ENCODE data around the gene ZSCAN1.

Gene ZSCAN1

DNA sequence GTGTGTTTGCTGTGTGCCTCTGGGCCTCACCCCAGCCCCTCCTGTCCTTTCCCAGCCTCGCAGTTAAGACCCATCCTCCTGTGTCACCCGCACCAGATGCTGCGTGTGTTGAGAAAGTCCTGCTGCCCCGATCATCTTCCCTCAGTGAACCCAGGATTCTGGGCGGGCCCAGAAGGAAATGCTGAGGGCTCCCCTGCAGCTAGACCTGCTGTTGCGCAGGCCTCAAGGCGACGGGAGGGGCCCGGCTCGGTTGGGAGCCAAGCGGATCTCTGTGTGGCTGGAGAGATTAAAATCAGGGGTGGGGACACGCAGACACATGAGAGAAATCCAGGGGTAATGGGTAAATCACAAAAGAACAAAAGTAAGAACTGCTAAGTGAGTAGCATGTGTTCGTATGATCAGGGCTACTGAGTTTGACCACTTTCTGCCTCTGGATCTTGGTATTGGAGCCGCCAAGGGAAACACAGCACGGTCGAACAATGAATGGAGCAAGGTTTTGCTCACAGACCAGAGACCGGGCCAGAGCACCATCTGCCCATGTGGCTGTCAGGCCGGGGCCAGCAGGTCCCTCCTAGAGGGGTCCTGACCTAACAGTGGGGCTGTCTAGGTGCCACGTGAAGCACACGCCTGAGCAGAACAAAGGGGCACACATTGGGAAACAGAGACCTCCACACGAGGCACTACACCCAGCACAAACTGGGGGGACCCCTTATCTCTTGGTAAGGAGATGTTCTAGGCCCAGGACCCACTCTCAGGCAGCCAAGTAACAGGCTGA lies 7.1 kb downstream of the ZSCAN1 start:
- DNase-seq (ENCODE audit: low spot score), result no peak

DNA sequence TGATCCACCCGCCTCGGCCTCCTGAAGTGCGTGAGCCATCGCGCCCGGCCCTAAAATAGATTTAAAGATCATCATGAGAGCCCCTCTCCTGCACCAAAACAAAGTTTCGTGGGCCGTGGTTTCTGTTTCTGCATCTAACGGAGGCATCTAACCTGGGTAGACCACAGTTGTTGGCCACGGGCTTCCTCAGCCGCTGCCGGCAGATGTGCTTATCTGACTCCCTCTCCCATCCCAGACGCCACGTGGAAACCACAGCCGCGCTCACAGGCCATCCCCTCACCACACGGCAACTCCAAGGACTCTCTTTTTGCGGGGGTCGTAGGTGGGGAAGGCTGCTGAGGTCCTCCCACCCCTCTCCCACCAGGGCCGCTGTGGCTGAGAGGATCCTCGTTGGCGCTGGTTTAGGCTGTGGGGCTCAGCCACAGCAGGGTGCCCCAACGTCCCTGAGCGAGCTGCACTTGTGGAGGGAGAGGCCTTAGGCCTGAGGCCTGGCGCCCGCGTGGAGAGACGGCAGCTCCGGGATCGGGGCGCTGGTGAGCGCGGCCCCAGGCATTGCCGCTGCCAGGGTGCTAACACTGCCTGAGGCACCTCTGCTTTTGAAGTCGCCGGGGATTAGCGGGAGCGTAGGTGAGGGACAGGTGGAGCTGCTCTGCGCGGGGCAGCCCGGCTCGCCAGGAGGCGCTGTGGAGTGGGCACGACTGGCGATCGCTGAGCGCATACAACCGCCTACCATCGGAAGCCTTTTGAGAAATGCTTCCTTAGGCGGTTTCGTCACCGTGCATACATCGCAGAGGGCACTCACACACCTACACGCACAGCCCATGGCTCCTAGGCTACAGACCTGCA lies 8.9 kb downstream of the ZSCAN1 start:
- DNase-seq (ENCODE audit: low spot score), result no peak

DNA sequence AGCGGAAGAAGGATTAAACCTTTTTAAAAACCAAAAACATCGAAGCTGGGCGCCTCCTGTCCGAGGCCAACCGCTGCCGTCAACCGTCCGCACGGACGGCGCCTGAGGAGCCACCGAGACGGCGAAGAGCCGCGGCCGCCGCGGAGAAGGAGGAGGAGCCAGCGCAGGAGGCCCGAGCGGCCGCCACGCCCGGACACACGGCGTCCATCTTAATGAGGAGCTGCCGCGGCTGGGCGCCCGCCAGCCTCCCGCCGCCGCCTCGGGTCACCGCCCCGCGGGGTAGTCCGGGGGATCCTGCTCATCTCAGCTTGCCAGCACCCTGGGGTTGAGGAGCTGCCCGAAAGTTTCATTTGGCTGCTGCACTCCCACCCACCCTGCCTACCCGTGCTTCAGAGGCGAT lies 10.6 kb downstream of the ZSCAN1 start:
- no peak for DNase-seq (ENCODE audit: low spot score)

DNA sequence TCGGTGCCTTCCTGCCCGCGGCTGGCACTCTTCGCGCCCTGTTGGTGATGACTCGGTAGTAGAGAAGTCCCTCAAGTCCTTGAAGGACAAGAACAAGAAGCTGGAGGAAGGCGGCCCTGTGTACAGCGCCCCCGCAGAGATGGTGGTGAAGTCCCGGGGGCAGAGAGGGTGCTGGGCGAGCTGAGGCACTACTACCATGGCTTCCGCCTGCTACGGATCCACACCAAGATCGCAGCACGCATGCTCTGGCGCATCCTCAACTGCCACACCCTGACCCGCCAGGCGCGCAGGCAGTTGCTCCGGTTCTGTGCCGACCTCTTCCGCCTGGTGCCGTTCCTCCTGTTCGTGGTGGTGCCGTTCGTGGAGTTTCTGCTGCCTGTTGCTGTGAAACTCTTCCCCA lies 11.1 kb downstream of the ZSCAN1 start:
- DNase-seq (ENCODE audit: low spot score), result no peak

DNA sequence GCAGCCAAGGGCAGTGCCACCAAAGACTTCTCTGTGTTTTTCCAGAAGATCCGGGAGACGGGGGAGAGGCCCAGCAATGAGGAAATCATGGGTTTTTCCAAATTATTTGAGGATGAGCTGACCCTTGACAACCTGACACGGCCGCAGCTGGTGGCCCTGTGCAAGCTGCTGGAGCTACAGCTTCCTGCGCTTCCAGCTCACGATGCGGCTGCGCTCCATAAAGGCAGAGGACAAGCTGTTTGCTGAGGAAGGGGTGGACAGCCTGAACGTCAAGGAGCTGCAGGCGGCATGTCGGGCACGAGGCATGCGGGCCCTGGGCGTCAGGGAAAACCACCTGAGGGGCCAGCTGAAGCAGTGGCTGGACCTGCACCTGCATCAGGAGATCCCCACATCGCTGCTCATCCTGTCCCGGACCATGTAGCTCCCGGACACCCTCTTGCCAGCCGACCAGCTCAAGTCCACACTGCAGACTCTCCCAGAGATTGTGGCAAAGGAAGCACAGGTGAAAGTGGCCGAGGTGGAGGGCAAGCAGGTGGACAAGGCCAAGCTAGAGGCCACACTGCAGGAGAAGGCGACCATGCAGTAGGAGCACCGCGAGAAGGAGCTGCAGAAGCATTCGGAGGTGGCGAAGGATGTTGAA lies 11.7 kb downstream of the ZSCAN1 start:
- no peak for DNase-seq (ENCODE audit: low spot score)

DNA sequence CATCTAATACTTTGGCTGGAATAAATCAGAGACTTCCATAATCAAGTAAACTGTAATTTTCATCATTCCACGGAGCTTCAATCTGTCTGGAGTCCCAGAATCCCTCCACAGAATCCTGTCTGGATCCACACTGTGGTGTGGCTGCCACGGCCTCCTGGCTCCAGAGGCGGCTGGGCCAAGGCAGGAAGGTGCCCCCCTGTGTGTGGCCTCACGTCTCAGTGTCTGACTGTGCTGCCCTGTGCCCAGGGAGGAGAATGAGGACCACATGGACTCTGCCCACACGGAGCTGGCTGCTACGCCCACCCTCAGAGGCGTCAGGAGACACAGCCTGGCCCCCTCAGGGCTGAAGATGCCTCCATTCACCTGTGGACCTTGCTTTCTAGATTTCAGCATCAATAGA lies 13.0 kb downstream of the ZSCAN1 start:
- no peak for DNase-seq (ENCODE audit: low spot score)

DNA sequence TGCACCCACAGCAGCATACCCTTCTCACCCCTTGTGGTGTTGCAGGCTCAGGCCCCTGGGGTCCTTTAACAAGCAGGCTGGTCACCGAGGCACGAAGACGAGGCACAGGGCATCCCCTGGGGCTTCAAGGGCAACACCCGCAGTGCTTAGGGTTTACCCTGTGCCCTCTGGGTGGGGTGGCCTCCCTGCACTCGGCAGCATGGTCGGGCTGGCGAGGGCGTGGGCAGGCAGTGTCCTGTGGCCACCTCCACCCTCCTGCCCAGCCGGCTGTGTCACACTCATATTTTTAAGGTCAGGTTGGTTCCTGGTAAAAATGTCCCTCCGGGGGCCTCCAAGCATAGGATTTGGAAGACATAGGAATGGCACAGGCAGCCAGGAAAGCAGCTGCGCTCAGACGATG lies 13.8 kb downstream of the ZSCAN1 start:
- no peak for DNase-seq (ENCODE audit: low spot score)

DNA sequence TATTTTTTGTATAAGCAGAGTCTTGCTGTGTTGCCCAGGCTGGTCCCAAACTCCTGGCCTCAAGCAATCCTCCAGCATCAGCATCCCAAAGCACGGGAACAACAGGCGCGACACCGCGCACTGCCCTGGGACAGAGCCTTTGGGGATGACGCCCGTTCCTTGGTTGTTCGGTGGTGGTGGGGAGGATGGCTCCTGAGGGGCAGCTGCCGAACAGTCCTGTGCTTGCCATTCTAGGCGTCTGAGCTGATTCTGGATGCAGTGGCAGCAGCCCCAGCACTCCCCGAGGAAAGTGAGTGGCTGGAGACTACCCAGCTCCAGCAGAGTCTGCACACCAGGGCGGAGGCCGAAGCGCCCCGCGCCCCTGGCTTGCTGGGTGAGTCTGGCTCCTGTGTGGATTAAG lies 18.4 kb downstream of the ZSCAN1 start:
- DNase-seq (ENCODE audit: low spot score), result no peak

DNA sequence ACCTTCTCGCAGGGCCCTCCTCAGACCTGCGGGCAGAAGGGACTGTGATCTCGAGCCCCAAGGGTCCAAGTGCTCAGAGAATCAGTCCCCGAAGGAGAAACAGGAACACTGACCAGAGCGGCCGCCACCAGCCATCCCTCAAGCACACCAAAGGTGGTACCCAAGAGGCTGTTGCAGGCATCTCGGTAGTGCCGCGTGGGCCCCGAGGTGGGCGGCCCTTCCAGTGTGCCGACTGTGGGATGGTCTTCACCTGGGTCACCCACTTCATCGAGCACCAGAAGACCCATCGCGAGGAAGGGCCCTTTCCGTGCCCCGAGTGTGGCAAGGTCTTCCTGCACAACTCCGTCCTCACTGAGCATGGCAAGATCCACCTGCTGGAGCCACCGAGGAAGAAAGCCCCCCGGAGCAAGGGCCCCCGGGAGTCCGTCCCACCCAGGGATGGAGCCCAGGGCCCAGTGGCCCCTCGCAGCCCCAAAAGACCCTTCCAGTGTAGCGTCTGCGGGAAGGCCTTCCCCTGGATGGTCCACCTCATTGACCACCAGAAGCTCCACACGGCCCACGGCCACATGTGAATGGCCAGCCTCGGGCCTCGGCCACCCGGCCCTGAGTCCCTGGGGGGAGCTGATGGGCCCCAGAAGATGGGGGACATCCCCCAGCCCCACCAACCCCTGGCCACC lies 19.8 kb downstream of the ZSCAN1 start:
- no peak for DNase-seq (ENCODE audit: low spot score)

DNA sequence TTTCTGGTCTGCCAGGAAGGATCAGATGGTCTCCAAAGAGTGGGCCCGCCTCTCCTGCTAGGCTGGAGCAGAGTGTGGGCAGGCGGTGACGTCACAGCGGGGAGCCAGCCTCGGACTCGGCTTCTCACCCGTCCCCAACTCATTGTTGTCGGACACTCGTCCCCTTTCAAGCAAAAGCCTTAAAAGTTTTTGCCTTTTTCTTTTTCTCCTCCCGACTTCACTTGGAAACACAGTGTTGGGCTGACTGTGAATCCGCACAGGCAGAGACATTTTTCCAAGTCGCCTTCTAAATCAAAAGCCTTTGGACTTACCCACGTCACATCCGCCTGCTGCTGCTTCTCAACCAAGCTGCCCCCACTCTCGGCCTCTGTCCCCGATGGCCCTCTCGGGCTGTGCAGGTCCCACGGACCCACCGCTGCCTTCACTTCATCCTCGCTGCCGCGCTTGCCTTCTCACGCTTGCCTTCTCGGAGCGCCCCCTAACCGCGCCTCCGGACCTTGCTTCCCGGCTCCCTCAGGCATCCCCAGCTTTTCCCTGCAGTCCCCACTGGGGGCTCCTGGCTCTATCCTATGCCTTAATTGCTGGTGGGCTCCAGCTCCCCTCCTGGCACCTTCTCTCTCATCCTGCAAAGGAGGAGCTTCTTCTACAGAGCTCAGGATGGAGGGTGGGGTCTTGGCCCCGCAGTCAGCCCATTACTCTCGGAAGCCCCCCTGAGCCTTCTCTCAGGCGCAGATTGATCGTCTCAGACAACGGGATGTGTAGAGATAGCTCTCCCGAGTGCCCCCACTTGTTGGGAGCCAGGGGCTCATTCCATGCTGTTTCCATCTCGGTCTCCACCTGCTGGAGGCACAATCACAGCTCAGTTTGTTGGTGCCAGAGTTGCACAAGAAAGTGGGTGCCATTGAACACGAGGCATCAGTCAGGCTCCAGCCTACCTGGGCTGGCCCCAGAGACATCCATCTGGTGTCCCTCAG lies 21.4 kb downstream of the ZSCAN1 start:
- DNase-seq (ENCODE audit: low spot score), result no peak

DNA sequence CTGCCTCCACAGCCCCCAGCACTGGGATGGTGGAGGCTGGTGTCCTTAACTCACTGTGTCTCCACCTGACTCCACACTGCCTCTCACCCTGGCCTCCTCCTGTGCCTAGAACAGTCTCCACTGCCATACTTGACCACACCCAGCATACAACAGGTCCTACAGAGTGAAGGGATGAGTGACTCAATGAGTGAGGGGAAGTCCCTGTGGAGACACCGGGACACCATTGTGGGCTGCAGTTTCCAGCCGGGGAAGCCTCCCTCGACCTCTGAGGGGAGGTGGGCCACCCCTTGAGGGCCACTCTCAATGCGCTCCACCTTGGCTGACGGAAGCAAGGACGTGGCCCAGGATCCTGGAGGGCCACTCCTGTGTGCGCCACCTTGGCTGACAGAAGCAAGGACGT lies 22.4 kb downstream of the ZSCAN1 start:
- DNase-seq (ENCODE audit: low spot score), result no peak

DNA sequence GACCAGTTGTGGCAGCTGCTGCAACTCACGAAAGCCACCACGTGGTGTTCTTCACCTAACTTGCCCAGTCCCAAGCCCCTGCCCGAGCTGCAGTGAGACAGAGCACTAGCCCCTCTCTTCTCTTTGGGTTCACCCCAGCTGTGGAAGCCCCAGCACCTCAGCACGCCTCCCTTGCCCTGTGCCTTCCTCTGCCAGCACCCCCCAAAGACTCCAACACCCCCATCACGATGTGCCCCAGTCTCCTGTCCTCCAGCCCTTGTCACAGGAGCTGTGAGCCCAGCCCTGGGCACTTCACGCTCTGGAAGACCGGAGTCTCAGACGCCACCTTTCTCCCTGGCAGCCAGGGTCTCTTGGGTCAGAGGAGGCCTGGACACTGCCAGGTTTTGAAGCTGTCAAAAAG lies 23.0 kb downstream of the ZSCAN1 start:
- DNase-seq (ENCODE audit: low spot score), result no peak

DNA sequence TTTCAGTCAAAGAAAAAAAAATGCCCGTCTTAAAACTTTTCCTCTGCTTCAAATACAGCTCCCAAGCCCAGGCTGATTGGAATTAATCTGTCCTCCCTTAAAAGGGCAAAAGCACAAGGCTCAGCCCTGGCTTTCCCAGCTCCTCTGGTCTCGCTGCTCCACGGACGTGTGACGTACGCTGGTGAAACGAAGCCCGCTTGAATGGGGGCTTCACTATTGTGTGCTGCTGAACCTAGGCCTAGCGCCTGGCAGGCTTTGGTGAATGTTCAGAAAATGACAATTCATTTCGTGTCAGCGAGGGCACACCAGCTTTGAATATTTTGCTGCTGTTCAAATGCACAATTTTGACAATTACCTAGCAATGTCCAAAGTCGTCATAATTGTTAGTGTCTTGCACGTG lies 24.6 kb downstream of the ZSCAN1 start:
- no peak for DNase-seq (ENCODE audit: low spot score)

DNA sequence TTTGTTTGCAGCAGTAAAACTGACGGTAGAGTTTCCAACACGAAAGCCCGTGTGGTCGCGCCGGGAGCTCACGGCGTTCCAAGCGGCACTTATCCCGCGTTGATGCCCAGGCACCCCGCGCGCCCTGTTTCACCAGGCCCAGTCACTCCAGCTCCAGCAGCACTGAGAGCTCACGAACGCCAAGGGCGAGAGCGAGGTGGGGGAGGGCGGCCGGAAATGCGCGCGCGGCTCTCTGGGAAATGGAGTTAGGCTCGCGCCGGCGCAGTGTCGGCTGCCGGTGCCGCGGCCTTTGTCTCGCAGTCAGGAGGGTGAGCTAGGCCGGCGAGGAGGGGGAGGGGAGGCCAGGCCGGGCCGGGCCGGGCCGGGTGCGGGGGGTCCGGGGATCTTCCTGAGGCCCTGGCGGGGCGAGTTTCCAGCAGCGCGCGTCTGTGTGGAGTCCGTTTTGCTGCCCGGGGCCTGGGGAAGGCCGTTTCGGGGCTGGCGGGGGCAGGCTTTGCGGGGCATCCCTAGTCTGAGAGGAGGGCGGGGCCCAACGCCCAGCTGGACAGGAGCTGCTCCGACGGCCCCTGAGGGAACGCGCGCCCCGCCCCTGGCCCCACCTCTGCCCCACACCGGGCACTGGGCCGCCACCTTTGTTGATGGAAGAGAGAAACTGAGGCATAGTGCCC lies 25.3 kb downstream of the ZSCAN1 start, which contains the start of gene ZNF135:
ZNF135 (plus strand) TSS at position 280 of the 668 bp plus-strand sequence. CDS start 721 bp downstream, outside the sequence.
- peak; percentile 42 for DNase-seq (ENCODE audit: low spot score)

DNA sequence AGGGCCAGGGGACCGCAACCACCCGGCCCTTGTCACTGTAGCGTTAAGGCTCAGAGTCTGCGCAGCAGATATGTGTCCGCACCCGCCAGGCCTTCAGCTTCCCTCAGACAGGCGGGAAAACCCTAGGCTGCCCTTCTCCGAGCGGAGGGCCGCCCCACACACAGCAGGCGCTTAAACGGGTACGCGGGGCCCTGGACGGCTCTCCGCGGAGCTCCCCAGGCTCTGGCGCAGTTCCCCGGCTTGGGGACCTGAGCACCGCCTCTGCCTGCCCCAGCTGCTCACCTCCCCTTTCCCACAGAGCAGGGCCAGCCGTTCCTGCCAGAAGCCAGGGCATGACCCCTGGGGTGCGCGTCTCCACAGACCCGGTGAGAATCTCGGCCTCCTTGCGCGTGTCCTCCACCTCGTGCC lies 25.9 kb downstream of the ZSCAN1 start:
- no peak for DNase-seq (ENCODE audit: low spot score)

DNA sequence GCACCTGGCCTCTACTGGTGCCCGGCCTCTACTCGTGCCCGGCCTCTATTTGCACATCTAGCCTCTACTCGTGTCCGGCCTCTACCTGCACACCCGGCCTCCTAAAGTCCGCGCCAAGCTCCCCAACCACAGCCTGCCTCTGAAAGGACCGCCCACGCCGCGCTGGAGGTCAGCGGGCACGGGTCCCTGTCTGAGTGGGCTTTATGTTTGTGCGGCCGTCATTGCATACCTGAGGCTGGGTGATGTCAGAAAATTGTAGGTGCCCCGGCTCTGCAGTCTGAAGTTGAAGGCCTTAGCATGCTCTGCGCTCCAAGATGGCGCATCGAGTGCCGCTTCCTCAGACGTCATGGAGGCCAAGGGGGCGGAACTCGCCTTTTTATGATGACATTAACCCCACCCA lies 26.4 kb downstream of the ZSCAN1 start:
- DNase-seq (ENCODE audit: low spot score), result no peak

DNA sequence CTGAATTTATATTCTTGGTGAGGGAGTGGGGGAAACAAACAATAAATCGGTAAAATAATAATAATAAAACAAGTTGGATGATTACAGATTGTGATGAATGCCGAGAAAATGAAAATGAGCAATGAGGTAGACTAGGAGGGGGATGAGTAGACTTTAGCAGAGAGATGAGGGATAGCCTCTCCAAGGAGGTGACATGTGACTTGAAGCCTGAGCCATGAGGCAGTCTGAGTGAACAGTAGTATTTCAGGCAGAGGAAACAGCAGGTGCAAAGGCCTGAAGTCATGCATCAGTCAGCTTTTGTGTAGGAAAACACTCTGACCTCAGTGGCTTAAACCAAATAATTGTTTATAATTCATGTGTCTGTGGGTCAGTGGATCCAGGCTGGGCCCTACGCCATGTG lies 29.9 kb downstream of the ZSCAN1 start:
- no peak for DNase-seq (ENCODE audit: low spot score)

DNA sequence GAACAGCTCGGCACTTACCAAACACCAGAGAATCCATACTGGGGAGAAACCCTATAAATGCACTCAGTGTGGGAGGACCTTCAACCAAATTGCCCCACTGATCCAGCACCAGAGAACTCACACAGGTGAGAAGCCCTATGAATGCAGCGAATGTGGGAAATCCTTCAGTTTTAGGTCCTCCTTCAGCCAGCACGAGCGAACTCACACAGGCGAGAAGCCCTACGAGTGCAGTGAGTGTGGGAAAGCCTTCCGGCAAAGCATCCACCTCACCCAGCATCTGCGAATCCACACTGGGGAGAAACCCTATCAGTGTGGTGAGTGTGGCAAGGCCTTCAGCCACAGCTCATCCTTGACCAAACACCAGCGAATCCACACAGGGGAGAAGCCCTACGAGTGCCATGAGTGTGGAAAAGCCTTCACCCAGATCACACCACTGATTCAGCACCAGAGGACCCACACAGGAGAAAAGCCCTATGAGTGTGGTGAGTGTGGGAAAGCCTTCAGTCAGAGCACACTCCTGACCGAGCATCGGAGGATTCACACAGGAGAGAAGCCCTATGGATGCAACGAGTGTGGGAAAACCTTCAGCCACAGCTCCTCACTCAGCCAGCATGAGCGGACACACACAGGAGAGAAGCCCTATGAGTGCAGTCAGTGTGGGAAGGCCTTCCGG lies 33.6 kb downstream of the ZSCAN1 start:
- no peak for DNase-seq (ENCODE audit: low spot score)

DNA sequence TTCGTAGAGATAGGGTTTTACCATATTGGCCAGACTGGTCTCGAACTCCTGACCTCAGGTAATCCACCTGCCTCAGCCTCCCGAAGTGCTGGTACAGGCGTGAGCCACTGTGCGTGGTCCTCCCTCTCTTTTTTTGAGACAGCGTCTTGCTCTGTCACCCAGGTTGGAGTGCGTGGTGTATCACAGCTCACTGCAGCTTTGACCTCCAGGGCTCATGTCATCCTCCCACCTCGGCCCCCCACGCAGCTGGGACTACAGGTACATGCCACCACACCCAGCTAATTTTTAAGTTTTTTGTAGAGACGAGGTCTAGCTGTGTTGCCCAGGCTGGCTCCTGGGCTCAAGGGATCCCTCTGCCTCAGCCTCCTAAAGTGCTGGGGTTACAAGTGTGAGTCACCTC lies 46.0 kb downstream of the ZSCAN1 start:
- DNase-seq (ENCODE audit: low spot score), result no peak

DNA sequence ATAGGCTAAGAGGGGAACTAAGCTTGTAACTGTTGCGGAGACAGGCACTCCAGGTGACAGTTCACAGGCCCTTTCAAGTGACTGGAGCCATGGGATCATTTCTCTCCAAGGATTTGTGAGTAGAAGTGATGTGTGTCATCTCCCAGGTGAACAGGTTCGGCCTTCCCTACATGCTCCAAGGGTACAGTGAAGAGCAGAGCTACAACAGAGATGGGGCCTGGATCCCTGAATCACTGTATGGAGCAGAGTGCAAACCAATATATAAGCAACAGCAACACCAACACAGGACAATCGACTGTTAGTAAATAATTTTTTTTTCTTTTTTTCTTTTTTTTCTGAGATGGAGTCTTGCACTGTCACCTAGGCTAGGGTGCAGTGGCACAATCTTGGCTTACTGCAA lies 49.2 kb downstream of the ZSCAN1 start:
- DNase-seq (ENCODE audit: low spot score), result no peak

All from kidney capillary endothelial cell (primary cell).